ENCODE results near the gene PGK1. TPM values are rescaled to one million over a fixed set of nuclear protein-coding genes. Genes with fewer than 3 reads are reported as not detected.

Gene PGK1
- total RNA-seq, 1 experiment from 2014 or later: 492 TPM

- Histone ChIP-seq H3K4me3 (replicated peaks in 1 of 2; ENCODE audit: low read depth in 1 of 2, low read length in 2 of 2) (no peak overlapping the region), H3K4me2 (ENCODE audit: low read length) (no peak overlapping the region), H3K4me1 (ENCODE audit: control insufficient read depth in 1 of 2, insufficient read depth in 2 of 2, low read length in 2 of 2) (no peaks in the 10 kb centered on the region), H3K27ac (ENCODE audit: low read depth, low read length) (no peak overlapping the region), H3K9me2 (ENCODE audit: insufficient read depth) (no peaks in the 10 kb centered on the region), H3K9me3 (ENCODE audit: control insufficient read depth in 1 of 2, insufficient read depth in 1 of 2, low read depth in 1 of 2, low read length in 2 of 2) (no peaks in the 10 kb centered on the region), H3K27me3 (ENCODE audit: insufficient read depth, low read length) (no peaks in the 10 kb centered on the region), H4K20me1 (ENCODE audit: insufficient read depth) (no peaks in the 10 kb centered on the region; the same call in 1 of the 2 replicates), H3K9ac (ENCODE audit: low read length) (no peak overlapping the region), H3K36me3 (ENCODE audit: control insufficient read depth in 1 of 2, insufficient read depth in 2 of 2, low read length in 2 of 2) (peaks cover 17 to 29% of the 10 kb centered on the region in 2 experiments), H2AFZ (ENCODE audit: low read depth, low read length, poor library complexity, severe bottlenecking) (no peak overlapping the region), H3K79me2 (ENCODE audit: insufficient read depth, low read length) (peaks cover 3% of the 10 kb centered on the region)
- RAD21 ChIA-PET (ENCODE audit: low non-redundant PET in 1 of 2, low total read pairs in 2 of 2, uncharacterized antibody in 2 of 2, unreplicated experiment in 2 of 2): no interaction called here
- ATAC-seq (no peak), DNase-seq (ENCODE audit: low read depth, low spot score) (no peak)
- no peak for TF ChIP-seq CTCF (IDR thresholded peaks at IDR 0.05 in 2 of 3, conservative IDR thresholded peaks at IDR 0.05 in 1 of 3; ENCODE audit: borderline replicate concordance in 1 of 3, insufficient read depth in 1 of 3, low read depth in 2 of 3, low read length in 2 of 3)
- TF ChIP-seq TCF7L2 (IDR thresholded peaks at IDR 0.05; ENCODE audit: borderline replicate concordance, extremely low read depth, insufficient read depth, insufficient read length): no peak
- no peak for TF ChIP-seq EZH2 (IDR thresholded peaks at IDR 0.05)
- no peak for TF ChIP-seq RAD21 (IDR thresholded peaks at IDR 0.05; ENCODE audit: low read depth)
- TF ChIP-seq SIN3A (IDR thresholded peaks at IDR 0.05; ENCODE audit: low read depth): no peak
- no peak for TF ChIP-seq CEBPB (IDR thresholded peaks at IDR 0.05; ENCODE audit: low read depth)
- no peak for TF ChIP-seq ZNF274 (IDR thresholded peaks at IDR 0.05; ENCODE audit: low read depth, low read length)
- no peak for TF ChIP-seq EZH2phosphoT487 (IDR thresholded peaks at IDR 0.05; ENCODE audit: borderline replicate concordance)
- no peak for TF ChIP-seq POLR2AphosphoS5 (IDR thresholded peaks at IDR 0.05; ENCODE audit: low read depth, low read length)
- TF ChIP-seq JUND (IDR thresholded peaks at IDR 0.05): no peak
- intact Hi-C loops (cut with micrococcal nuclease): no loop called here
- CTCF ChIA-PET: no interaction called here
- no TSS peak for BruUV-seq (replicated peaks)
- POLR2A ChIA-PET: no interaction called here
These were observed 26.3 kb downstream of the PGK1 start for GRCh38 chrX:78130396-78130795.
